GM21619 (cell line): Measurements from ENCODE around the gene DUXB.
A peak's percentile ranks its signal among the peaks of the same experiment; 100 is the strongest.

Source experiments
- ATAC-seq: cut with Tn5 transposase; IDR thresholded peaks from one replicate; pipeline ENCODE4 v1.9.1; 2021; ENCODE audit not compliant: unreplicated experiment

The DUXB gene

GRCh38 chr16:75660726-75661302, 40.4 kb downstream of the DUXB start:
- ATAC-seq, result no peak

- ATAC-seq, result no peak
Observed at GRCh38 chr16:75660321-75660720, 40.9 kb downstream of the DUXB start.

- no peak for ATAC-seq
Observed at GRCh38 chr16:75658175-75658574, 43.1 kb downstream of the DUXB start.

- no peak for ATAC-seq
Observed at GRCh38 chr16:75653922-75654321, 47.3 kb downstream of the DUXB start.

- peak; percentile 32 for ATAC-seq
Observed at GRCh38 chr16:75648265-75649076, 52.8 kb downstream of the DUXB start.

GRCh38 chr16:75647492-75648264, 53.6 kb downstream of the DUXB start, which contains the start of the genes KARS1 and TERF2IP:
TSS of gene KARS1 (minus strand) at chr16:75647665. CDS start at chr16:75647639, 26 bp downstream.
TSS of gene TERF2IP (plus strand) at chr16:75647773. CDS start at chr16:75647883, 110 bp downstream.
- peak; percentile 82 for ATAC-seq

- peak; percentile 15 for ATAC-seq
Observed at GRCh38 chr16:75647112-75647491, 54.2 kb downstream of the DUXB start.

- no peak for ATAC-seq
Observed at GRCh38 chr16:75644240-75645012, 56.8 kb downstream of the DUXB start.
